CD4-positive, CD25-positive, alpha-beta regulatory T cell (primary cell): ENCODE results near the gene LRG1. TPM values are rescaled to one million over a fixed set of nuclear protein-coding genes. Genes with fewer than 3 reads are reported as not detected.

ENCODE experiments used
- ATAC-seq, 2 donors: fragments of 150-1000 bp; cut with Tn5 transposase; one replicate each; pipeline ENCODE4 v1.10.0; 2021; ENCODE audit warnings: low read depth in 2 of 2, moderate number of reproducible peaks in 2 of 2, moderate library complexity in 1 of 2
- DNase-seq, 3 donors: peaks; one replicate each; pipeline versions ENCODE4 v3.0.0 to v3.0.0-alpha.2; 2012 to 2022; ENCODE audit warnings: mixed read lengths in 1 of 3
- H3K27ac ChIP-seq: one replicate; pipeline ENCODE4 v1.7.0; 2013; ENCODE audit warnings: mild to moderate bottlenecking, low read length; ENCODE audit not compliant: insufficient read depth, poor library complexity, severe bottlenecking
- H3K27me3 ChIP-seq: one replicate; pipeline ENCODE4 v1.7.0; 2013; ENCODE audit warnings: low read length; ENCODE audit not compliant: control insufficient read depth, insufficient read depth
- H3K36me3 ChIP-seq: one replicate; pipeline ENCODE4 v1.7.0; 2013; ENCODE audit warnings: mild to moderate bottlenecking, low read length, moderate library complexity; ENCODE audit not compliant: control insufficient read depth, insufficient read depth
- H3K4me1 ChIP-seq: 2 replicates; pipeline ENCODE4 v1.7.0; 2013; ENCODE audit warnings: mild to moderate bottlenecking, low read length; ENCODE audit not compliant: insufficient read depth, control insufficient read depth, poor library complexity, severe bottlenecking
- H3K4me3 ChIP-seq: one replicate; pipeline ENCODE4 v1.7.0; 2013; ENCODE audit warnings: low read depth, mild to moderate bottlenecking, low read length, moderate library complexity
- H3K9me3 ChIP-seq, 2 experiments: 1 replicate in 1 of 2; 2 replicates in 1 of 2; pipeline ENCODE4 v1.7.0; 2013; ENCODE audit warnings: low read length in 2 of 2, mild to moderate bottlenecking in 1 of 2, moderate library complexity in 1 of 2; ENCODE audit not compliant: control insufficient read depth in 2 of 2
- H3K27ac Mint-ChIP-seq, 3 donors: one replicate each; pipeline ENCODE4 v1.8.0; 2020 to 2022; ENCODE audit warnings: mild to moderate bottlenecking in 3 of 3, mixed read lengths in 3 of 3, moderate library complexity in 2 of 3
- H3K27me3 Mint-ChIP-seq: one replicate; pipeline ENCODE4 v1.8.0; 2022; ENCODE audit warnings: mild to moderate bottlenecking, mixed read lengths
- H3K36me3 Mint-ChIP-seq: one replicate; pipeline ENCODE4 v1.8.0; 2020; ENCODE audit warnings: mixed read lengths
- H3K4me1 Mint-ChIP-seq, 4 donors: one replicate each; pipeline ENCODE4 v1.8.0; 2020 to 2022; ENCODE audit warnings: mixed read lengths in 4 of 4, mild to moderate bottlenecking in 1 of 4
- H3K4me3 Mint-ChIP-seq, 4 donors: one replicate each; pipeline ENCODE4 v1.8.0; 2020 to 2022; ENCODE audit warnings: mild to moderate bottlenecking in 4 of 4, mixed read lengths in 4 of 4, moderate library complexity in 3 of 4
- H3K9me3 Mint-ChIP-seq, 7 donors: one replicate each; pipeline ENCODE4 v1.8.0; 2020 to 2022; ENCODE audit warnings: mixed read lengths in 7 of 7, mild to moderate bottlenecking in 3 of 7, moderate library complexity in 2 of 7
- polyA plus RNA-seq, 4 donors: library from polyadenylated mRNA; unstranded; fragments of 300-500 nt; fragmentation: Illumina TruSeq; gene quantifications; one replicate each; pipeline ENCODE4 v1.2.3, GENCODE V29; 2021
- total RNA-seq: library from RNA; stranded (reverse); gene quantifications from one replicate; pipeline ENCODE4 v1.2.3, GENCODE V29; 2022

The LRG1 gene
- total and polyA plus RNA-seq, 5 donors from 2014 or later: 0.47 to 1.4 (median 1.1) TPM

DNA sequence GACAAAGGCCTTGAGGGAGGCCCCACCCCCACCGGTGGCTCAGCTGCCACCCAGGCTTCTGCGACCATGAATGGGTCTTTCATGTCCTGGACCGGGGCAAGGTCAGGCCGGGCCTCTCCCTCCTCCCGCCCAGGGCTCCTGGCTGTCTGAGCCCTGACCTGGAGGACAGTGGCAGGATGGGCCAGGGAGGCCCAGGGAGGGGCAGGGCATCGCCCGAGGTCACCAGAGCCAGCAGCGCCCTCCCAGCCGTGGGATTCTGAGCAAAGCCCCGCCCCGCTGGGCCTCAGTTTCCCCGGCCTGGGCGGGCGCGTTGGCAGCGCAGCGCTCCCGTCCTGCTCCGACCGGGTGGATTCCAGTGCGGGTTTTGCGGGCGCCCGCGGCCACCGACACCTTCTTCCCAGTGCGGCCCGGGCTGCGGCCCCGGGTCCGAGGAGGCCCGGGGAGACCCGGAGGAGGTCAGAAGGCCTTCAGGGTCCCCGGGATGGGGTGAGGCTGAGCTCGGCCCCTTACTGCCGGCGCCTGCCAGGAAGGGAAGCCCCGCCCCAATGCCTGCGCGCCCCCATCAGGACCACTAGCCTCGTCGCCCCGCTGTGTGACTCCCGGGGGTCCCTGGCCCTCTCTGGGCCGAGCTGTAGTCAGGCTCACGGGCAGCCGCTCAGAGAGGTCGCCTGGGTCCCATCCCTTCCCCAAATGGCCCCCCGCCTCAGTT lies 44.3 kb upstream of the LRG1 start:
- peak overlapping the region in 1 of 4 donors; percentile 35 for H3K4me3 Mint-ChIP-seq
- Histone ChIP-seq H3K27ac (no peak overlapping the region), H3K27me3 (peaks cover 19% of the 10 kb centered on the region), H3K36me3 (no peaks in the 10 kb centered on the region), H3K9me3 (no peaks in the 10 kb centered on the region), H3K4me1 (peaks cover 12% of the 10 kb centered on the region), H3K4me3 (no peak overlapping the region)
- ATAC-seq: no peak
- H3K4me1 Mint-ChIP-seq: peaks cover 0 to 13% (median 4%) of the 10 kb centered on the region in 4 donors
- peaks cover 0 to 4% (median 0%) of the 10 kb centered on the region in 7 donors for H3K9me3 Mint-ChIP-seq
- peaks cover 66% of the 10 kb centered on the region for H3K27me3 Mint-ChIP-seq
- H3K36me3 Mint-ChIP-seq: no peaks in the 10 kb centered on the region
- peak in 1 of 3 donors; percentile 17 for DNase-seq
- no peak overlapping the region for H3K27ac Mint-ChIP-seq

DNA sequence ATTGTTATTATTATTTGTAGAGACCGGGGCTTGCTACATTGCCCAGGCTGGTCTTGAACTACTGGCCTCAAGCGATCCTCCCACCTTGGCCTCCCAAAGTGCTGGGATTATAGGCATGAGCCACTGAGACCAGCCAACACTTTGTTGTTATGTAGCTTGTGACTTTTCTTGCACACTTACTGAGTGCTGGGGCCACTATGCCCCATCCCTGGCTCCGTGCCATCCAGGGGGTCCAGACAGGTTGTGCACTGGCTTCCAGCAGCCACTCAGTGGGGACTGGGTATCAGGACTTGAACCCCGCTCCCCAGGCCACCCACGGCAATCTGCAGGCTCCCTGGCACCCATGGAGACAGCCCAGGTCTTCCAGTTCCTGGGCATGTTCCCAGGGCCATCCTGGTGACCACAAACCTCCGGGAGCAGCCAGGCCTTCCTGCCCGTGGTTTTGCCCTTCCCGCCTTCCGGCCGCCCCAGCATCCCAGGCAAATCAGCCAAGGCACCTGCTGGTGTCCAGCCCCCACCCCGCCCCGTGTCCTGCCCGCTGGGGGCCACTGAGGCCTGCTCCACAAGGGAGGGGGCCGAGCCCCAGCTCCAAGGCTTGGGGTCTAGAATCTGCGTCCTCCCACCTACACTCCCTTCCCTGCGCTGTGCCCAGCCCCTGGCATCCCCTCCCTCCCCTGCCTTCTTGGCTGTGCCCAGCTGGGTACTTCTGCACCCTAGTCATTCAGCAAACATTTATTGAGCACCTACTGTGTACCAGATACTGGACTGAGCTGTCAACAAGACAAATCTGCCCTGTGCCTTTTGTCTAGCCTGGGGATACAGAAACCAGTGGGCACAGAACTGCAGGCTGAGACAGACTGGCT lies 43.4 kb upstream of the LRG1 start:
- no peaks in the 10 kb centered on the region for H3K36me3 ChIP-seq
- H3K4me3 ChIP-seq: no peak overlapping the region
- Mint-ChIP-seq H3K4me3 (peak overlapping the region in 1 of 4 donors; percentile 35), H3K4me1 (peaks cover 0 to 13% (median 4%) of the 10 kb centered on the region in 4 donors), H3K36me3 (no peaks in the 10 kb centered on the region), H3K9me3 (peaks cover 0 to 4% (median 0%) of the 10 kb centered on the region in 7 donors), H3K27ac (no peak overlapping the region), H3K27me3 (peaks cover 68% of the 10 kb centered on the region)
- no peak for ATAC-seq
- peaks cover 19% of the 10 kb centered on the region for H3K27me3 ChIP-seq
- H3K27ac ChIP-seq: no peak overlapping the region
- H3K9me3 ChIP-seq: no peaks in the 10 kb centered on the region
- peaks cover 12% of the 10 kb centered on the region for H3K4me1 ChIP-seq
- DNase-seq: no peak

DNA sequence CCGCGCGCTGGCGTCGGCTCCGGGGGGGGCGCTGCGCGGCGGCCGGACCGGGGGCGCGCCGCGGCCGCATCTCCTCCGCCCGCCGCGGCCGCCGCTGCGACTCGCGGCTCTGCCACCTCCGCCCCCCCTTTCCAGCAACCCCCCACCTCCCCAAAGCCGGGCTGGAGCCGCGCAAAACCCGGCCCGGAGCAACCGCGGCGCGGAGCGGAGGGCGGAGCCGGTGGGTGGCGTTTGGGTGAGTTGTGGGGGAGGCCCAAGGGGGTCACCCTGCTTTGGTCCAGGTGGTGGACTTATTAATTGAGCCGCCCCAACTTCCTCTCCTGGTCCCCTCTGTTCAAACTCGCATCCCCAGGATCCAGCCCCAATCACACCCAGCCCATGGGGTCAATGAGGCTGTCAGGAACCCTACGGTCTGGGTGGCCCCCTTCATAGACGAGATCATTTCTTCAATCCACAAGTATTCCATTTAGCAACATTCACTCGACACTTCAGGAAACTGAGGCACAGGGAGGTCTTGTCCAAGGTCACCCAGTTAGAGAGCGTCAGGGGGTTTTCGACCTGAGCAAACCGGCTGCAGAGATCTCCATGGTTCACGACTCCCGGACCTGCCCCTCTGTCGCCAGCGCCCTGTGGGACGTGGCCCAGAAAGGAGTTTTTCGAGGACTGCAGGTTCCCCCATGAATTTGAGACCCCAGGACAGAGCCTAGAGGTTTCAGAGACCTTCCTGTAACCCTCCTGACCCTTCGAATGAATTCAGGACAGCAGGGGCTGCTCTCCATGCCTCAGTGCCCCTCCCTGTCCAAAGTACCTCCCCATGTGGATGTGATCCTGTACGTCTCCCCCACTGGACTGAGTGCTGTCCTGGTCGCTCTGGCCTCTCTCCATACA lies 42.1 kb upstream of the LRG1 start:
- Mint-ChIP-seq H3K27ac (no peak overlapping the region), H3K36me3 (no peaks in the 10 kb centered on the region), H3K4me1 (peaks cover 0 to 13% (median 4%) of the 10 kb centered on the region in 4 donors), H3K27me3 (peaks cover 61% of the 10 kb centered on the region), H3K9me3 (peaks cover 0 to 4% (median 0%) of the 10 kb centered on the region in 7 donors), H3K4me3 (peak overlapping the region in 2 of 4 donors; percentile 43 to 73)
- H3K9me3 ChIP-seq: no peaks in the 10 kb centered on the region
- ATAC-seq (no peak), DNase-seq (no peak)
- no peak overlapping the region for H3K27ac ChIP-seq
- peaks cover 19% of the 10 kb centered on the region for H3K27me3 ChIP-seq
- H3K4me1 ChIP-seq: peaks cover 12% of the 10 kb centered on the region
- no peak overlapping the region for H3K4me3 ChIP-seq
- H3K36me3 ChIP-seq: no peaks in the 10 kb centered on the region

DNA sequence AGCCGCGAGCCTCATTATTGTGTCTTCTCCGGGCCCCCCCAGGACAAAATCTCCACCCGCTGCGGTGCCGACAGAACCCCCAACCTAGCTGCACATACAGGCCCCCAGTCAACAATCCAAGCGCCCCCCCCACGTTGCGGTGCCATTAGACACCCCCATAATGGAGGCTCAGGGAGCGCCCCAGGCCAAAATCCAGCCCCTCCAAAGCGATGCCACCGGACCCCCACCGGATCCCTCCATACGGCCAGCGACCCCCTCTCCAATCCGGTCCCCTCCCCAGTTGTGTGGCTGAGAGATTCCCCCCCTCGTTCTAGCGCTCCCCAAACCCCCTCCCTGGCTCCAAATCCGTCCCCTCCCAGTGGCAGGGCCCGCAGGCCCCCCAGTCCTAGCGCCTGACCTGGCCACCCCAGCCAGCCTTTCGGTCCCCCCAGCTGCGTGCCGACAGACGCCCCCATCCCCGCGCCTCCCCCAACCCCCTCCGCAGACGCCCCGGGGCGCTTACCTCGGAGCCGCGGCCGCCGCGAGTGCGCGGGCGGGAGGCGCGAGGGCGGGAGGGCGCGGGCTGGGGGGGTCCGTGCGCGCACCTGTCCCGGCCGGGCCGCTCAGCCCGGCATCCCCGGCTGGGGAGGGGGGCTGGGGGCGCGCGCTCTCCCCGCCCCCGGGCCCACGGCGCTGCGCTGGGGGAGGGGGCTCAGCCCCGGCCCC lies 41.3 kb upstream of the LRG1 start:
- H3K27ac Mint-ChIP-seq: no peak overlapping the region
- no peaks in the 10 kb centered on the region for H3K36me3 ChIP-seq
- H3K36me3 Mint-ChIP-seq: no peaks in the 10 kb centered on the region
- H3K9me3 Mint-ChIP-seq: peaks cover 0 to 4% (median 0%) of the 10 kb centered on the region in 7 donors
- peaks cover 19% of the 10 kb centered on the region for H3K27me3 ChIP-seq
- peaks cover 66% of the 10 kb centered on the region for H3K27me3 Mint-ChIP-seq
- H3K9me3 ChIP-seq: no peaks in the 10 kb centered on the region
- H3K4me1 ChIP-seq: peaks cover 12% of the 10 kb centered on the region
- ATAC-seq (no peak), DNase-seq (no peak)
- H3K27ac ChIP-seq: no peak overlapping the region
- no peak overlapping the region for H3K4me3 ChIP-seq
- peaks cover 0 to 13% (median 4%) of the 10 kb centered on the region in 4 donors for H3K4me1 Mint-ChIP-seq
- no peak overlapping the region for H3K4me3 Mint-ChIP-seq

DNA sequence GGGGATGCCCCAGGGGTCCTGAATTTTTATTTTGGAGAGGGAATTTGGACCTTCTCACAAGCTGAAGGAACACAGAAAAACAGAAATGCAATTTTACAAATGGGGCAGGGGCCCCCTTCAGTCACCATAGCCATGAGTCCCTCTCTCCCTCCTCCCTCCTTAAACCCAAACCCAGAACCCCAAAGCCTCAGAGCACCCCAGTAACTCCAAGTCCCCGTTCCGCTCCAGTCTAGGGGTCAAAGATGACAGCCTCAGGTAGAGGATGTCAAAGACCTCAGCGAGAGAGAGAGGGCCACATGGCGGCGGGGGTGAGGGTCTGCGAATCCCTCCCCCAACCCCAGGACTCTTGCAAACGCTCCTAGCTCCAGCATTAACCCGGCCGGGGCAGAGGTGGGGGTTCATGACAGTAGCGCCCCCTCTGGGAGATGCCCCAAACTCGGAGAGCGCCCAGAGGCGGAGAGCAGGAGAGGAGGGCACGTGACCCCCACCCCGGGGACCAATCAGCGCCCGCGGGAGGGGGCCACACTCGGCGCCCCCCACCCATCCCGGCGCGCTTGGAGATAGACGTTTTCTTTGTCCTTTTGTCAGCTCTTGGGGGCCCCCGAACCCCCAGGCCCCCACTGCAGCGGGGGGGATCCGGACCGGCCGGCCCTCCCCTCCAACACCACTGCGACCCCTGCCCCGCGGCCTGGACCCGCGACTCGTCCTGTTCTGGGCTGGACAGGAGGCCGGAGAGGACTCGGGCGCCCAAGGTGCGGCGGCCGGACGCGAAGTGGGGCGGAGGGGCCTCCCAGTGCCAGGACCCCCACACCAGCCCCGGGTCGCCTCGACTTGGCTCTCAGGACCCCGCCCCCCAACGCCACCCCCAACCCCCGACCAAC lies 40.4 kb upstream of the LRG1 start:
- peaks cover 0 to 4% (median 0%) of the 10 kb centered on the region in 7 donors for H3K9me3 Mint-ChIP-seq
- Histone ChIP-seq H3K36me3 (no peaks in the 10 kb centered on the region), H3K9me3 (no peaks in the 10 kb centered on the region), H3K4me3 (no peak overlapping the region), H3K27ac (no peak overlapping the region), H3K27me3 (peaks cover 14% of the 10 kb centered on the region), H3K4me1 (peaks cover 12% of the 10 kb centered on the region)
- no peak for ATAC-seq
- no peak overlapping the region for H3K27ac Mint-ChIP-seq
- peak overlapping the region in 1 of 4 donors; percentile 28 for H3K4me3 Mint-ChIP-seq
- H3K4me1 Mint-ChIP-seq: peaks cover 0 to 13% (median 4%) of the 10 kb centered on the region in 4 donors
- no peak for DNase-seq
- peaks cover 60% of the 10 kb centered on the region for H3K27me3 Mint-ChIP-seq
- H3K36me3 Mint-ChIP-seq: no peaks in the 10 kb centered on the region

DNA sequence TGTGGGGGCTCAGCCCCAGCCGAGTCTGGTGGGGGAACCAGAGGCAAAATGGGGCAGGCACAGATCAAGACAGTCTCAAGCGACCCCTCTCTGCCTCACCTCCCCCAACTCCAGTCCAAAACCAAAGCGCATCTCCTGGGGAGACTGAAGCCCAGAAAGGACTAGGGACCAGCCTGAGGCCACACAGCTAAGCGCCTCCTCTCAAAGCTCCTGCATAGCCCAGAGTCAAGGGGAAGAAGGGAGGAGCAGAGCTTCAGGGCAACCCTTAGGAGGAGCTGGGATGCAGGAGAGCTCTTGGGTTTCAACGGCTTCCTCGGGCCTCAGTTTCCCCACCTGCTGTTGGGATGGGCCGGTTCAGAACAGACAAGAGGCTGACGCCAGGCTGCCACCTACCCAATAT lies 39.6 kb upstream of the LRG1 start:
- DNase-seq (no peak), ATAC-seq (no peak)
- Mint-ChIP-seq H3K27ac (no peak overlapping the region), H3K27me3 (peaks cover 57% of the 10 kb centered on the region), H3K9me3 (peaks cover 0 to 2% (median 0%) of the 10 kb centered on the region in 7 donors), H3K36me3 (no peaks in the 10 kb centered on the region), H3K4me3 (no peak overlapping the region), H3K4me1 (peaks cover 0 to 11% (median 4%) of the 10 kb centered on the region in 4 donors)
- Histone ChIP-seq H3K9me3 (no peaks in the 10 kb centered on the region), H3K27ac (no peak overlapping the region), H3K36me3 (no peaks in the 10 kb centered on the region), H3K27me3 (peaks cover 11% of the 10 kb centered on the region), H3K4me1 (peaks cover 7% of the 10 kb centered on the region), H3K4me3 (no peak overlapping the region)
